Measurements from ENCODE around the gene UNC5B.

The UNC5B gene

DNA sequence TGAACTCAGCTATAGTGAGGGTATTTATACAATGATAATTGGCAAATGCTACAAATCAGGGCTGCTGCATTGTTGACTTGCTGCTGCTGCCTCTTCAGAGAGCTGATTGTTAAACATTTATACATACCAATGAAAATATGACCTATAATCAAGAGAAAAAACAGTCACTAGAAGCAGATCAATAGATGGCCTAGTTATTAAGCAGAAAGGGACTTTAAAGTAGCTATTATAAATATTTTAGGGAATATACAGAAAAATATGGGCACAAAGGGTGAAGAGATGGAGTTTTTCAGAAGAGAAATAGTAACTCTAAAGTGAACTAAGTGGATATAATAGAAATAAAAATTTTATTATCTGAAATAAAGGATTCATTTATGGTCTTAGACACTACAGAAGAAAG, 14.4 kb upstream of the UNC5B start:
- Histone ChIP-seq H3K27ac (no peak overlapping the region), H3K4me3 (no peak overlapping the region)
- TF ChIP-seq, protein P1, sequence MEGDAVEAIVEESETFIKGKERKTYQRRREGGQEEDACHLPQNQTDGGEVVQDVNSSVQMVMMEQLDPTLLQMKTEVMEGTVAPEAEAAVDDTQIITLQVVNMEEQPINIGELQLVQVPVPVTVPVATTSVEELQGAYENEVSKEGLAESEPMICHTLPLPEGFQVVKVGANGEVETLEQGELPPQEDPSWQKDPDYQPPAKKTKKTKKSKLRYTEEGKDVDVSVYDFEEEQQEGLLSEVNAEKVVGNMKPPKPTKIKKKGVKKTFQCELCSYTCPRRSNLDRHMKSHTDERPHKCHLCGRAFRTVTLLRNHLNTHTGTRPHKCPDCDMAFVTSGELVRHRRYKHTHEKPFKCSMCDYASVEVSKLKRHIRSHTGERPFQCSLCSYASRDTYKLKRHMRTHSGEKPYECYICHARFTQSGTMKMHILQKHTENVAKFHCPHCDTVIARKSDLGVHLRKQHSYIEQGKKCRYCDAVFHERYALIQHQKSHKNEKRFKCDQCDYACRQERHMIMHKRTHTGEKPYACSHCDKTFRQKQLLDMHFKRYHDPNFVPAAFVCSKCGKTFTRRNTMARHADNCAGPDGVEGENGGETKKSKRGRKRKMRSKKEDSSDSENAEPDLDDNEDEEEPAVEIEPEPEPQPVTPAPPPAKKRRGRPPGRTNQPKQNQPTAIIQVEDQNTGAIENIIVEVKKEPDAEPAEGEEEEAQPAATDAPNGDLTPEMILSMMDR (IDR thresholded peaks at IDR 0.05): no peak
- DNase-seq (ENCODE audit: low spot score): no peak

DNA sequence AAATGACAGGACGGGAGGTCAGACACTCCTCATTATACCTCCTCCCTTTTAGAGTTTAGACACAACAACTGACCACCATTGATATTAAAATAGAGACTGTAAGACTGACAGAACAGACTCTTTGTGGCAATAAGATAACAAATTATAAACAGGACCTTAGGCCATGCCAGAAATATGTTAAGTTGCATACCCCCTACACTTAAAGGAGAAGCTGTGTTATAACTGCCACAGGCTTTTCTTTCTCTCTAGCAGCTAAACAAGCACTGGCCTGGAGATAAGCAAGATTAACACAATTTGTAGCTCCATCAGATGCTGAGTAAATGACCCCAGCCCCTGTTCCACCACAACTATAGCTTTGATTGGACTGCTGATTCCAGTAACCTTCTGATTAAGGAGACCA, 10.5 kb upstream of the UNC5B start:
- TF ChIP-seq, protein P1 (IDR thresholded peaks at IDR 0.05): no peak
- Histone ChIP-seq H3K27ac (no peak overlapping the region), H3K4me3 (no peak overlapping the region)
- DNase-seq (ENCODE audit: low spot score): peak; percentile 22

DNA sequence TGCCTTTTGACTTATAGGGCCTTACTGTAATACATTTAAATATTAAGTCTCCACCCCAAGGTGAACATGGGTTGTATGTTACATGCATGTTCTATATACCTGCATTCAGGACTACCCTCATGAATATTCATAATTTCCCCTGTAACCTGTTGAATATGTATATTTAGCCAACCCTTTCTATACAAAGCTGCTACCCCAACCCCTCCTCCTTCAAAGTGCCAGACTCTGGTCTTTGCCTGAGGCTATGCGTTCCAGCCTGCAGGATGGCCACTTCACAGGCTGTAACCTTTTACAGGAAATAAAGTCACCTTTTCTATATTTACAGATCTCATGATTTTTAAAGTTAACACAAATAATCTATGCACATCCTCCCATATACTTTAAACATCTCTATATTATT, 10.1 kb upstream of the UNC5B start:
- Histone ChIP-seq H3K27ac (no peak overlapping the region), H3K4me3 (no peak overlapping the region)
- DNase-seq (ENCODE audit: low spot score): no peak
- TF ChIP-seq, protein P1 (IDR thresholded peaks at IDR 0.05): no peak

DNA sequence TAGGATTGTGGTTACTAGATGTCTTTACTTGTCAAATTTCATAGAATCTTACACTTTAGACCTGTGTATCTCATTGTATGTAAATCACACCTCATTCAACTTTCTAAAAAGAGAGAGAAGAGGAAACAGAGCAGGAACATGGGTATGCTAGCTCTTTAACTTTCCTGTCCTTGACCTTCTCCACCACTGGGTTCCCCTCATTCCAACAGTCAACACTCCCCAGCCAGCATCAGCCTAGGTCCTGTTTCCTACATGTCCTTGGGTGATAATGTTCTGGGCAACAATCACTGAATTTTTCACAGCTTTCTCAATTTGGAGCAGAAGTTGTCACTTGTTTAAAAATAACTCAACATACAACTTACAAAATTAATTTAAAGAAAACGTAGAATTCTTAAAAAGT, 9.2 kb upstream of the UNC5B start:
- H3K27ac ChIP-seq: no peak overlapping the region
- DNase-seq (ENCODE audit: low spot score): no peak
- H3K4me3 ChIP-seq: no peak overlapping the region
- TF ChIP-seq, protein P1 (IDR thresholded peaks at IDR 0.05): no peak

DNA sequence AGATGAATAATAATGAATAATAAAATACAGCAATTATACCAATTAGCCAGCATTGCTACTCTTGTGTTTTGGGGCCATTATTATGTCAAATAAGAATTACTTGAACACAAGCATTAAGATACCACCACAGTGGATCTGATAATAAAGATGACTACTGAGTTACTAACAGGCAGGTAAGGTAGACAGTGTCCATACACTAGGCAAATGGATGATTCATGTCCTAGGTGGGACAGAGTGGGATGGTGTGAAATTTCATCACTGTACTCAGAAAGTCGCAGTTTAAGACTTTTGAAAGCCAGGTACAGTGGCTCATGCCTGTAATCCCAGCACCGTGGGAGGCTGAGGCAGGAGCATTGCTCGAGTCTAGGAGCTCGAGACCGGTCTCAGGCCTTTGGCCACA, 8.7 kb upstream of the UNC5B start:
- no peak for DNase-seq (ENCODE audit: low spot score)
- no peak overlapping the region for H3K4me3 ChIP-seq
- TF ChIP-seq, protein P1 (IDR thresholded peaks at IDR 0.05): no peak

DNA sequence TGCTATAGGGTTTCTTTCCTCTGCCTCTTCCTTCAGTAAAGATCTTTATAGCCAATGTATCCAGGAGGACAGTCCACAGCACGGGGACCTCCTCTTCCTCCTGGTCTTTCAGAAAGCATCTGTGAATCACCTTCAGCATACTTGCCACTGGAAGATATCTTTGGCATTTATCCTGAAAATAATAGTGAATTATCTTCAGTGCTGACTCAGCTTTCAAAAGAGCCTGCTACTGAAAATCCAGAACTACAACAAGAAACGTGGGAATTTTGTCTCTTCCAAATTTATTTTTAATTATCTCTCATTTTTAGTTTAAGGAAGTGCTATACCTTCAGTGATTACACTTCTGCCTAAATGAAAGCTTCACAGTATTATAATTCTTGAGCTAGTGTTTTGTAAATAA, 7.6 kb upstream of the UNC5B start:
- no peak for DNase-seq (ENCODE audit: low spot score)
- Histone ChIP-seq H3K27ac (no peak overlapping the region), H3K4me3 (no peak overlapping the region)
- TF ChIP-seq, protein P1 (IDR thresholded peaks at IDR 0.05): no peak

More for the DNA sequence above, 8.7 kb upstream of the UNC5B start:
- no peak overlapping the region for H3K27ac ChIP-seq

DNA sequence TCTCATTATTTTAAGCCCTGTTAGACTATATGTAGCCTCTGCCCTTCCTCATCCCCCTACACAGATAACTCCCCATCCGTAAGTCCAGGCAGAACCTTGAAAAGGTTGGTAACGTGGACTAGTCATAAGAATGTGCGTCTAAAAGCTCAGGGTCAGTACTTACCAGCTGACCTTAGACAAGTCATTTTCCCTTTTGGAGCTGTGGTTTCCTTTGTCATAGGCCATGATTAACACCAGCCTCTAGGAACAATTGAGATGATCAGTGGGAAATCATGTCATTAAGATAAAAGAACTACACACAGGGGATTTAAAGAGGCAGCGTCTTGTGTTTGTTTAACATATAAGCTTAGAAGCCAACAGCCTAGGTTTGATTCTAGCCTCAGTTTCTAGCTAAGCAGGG, 6.9 kb upstream of the UNC5B start:
- Histone ChIP-seq H3K4me3 (no peak overlapping the region), H3K27ac (no peak overlapping the region)
- TF ChIP-seq, protein P1 (IDR thresholded peaks at IDR 0.05): no peak
- no peak for DNase-seq (ENCODE audit: low spot score)
